Measurements from ENCODE around the gene VPS13D.
"Not testable (repeated sequence)": the region's sequence is repeated elsewhere in the genome, so short reads cannot be mapped to it uniquely, and the experiment has no call there.

VPS13D gene

GRCh38 chr1:12380326-12381249 is 150.8 kb downstream of the VPS13D start:
- no peak for DNase-seq

DNA sequence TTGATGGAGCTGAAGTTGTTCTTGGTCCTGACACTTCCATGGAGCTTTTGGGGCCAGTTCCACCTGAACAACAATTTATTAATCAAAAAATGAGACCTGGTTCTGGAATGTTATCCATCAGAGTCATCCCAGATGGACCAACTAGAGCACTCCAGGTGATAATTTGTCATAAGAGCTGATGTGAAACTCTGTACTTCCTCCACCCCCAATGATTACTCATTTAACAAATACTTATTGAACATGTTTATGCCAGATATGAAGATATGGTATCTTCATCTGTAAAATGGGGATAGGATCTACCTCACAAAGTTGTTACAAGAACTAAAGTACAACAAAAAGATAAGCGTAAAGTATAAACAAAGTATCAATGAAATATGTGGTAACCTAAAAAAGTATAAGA is 153.2 kb downstream of the VPS13D start:
- DNase-seq: no peak

DNA sequence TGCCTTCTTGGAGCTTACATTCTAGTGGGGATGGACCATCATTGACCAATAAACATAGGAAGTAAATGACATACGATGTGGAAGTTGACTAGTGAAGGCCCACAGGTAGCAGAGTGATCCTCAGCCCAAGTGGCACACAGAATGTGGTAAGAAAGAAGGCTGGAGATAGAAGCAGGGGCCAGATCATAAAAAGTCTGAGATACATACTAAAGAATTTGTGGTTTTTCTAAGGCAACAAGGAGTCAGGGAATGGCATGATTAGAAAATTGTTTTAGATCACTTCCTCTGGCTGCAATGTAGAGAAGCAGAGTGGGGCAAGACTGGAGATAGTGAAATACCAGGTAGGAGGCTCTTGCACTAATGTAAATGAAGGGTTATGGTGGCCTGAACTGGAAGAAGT is 154.0 kb downstream of the VPS13D start:
- no peak for DNase-seq

DNA sequence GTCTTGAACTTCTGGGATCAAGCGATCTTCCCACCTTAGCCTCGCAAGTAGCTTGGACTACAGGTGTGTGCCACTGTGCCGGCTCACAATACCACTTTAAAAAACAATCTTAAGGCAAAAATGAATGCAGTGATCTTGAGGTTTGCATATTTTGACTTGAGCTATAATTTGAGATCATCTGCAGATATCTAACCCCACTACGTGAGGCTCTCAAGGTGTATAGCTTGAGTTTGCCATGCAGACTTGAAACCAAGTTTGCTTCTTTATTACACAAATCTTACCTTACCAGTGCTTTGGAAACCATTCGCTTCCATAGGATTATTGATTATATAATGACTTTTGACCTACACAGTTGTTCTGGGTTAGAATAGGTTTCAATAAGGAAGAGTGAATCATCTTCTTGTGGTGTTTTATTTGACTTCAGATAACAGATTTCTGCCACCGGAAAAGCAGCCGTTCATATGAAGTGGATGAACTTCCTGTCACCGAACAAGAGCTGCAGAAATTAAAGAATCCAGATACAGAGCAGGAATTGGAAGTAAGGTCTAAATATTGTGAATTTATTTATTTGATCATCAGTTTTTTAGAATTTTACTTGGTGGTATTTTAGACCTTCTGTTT is 155.1 kb downstream of the VPS13D start:
- DNase-seq: no peak

DNA sequence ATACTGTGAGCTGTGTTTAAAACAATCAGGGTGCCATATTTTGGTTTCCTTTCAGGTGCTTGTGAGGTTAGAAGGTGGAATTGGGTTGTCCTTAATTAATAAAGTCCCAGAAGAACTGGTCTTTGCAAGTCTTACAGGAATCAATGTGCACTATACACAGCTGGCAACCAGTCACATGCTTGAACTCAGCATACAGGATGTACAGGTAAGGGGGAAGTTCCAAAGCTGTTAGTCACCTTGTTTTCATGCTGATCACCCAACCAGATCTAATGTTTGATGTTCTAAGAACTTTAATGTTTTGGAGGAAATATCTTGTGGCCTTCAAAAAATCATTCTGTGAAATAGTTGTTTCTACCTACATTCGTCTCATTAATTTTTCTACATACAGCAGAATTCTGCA is 156.3 kb downstream of the VPS13D start:
- DNase-seq: no peak

DNA sequence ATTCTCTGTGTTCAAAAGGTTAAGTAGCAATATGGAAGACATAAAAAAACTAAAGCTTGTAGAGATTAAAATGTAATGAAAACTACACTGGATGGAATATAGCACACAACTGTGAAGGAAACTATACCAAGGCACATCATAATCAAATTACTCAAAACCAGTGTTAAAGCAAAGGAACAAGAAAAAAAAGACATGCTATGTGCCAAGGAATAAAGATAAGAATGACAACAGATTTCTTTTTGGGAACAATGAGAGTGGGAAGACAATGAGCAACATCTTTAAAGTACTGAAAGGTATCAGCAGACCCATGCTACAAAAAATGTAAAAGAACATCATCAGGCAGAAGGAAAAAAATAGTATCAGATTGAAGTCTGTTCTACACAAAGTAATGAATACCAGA is 157.8 kb downstream of the VPS13D start:
- no peak for DNase-seq

- DNase-seq: not testable (repeated sequence)
Measured at GRCh38 chr1:12390296-12390695, 160.5 kb downstream of the VPS13D start.

- DNase-seq: no peak
Measured at GRCh38 chr1:12397462-12398450, 167.9 kb downstream of the VPS13D start.

DNA sequence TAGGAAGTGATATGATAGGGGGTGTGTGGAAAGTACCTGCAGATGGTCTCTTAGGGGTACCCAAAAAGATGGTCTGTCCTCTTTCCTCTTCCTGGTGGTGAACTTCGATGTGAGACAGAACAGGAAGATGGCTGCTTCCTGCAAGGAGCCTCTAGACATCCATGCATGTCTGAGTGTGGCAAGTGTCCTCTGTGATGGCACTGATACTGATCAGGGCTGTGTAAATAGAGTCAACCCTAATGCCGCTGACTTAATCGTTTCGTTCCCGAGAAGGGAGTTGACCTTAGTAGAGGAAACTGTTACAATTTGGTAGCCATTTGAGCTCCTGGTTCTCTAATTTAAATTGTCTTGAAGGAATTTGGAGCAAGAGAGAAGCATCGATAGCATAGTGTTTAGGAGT is 168.6 kb downstream of the VPS13D start:
- no peak for DNase-seq

- DNase-seq: no peak
Measured at GRCh38 chr1:12400027-12400693, 170.3 kb downstream of the VPS13D start.

DNA sequence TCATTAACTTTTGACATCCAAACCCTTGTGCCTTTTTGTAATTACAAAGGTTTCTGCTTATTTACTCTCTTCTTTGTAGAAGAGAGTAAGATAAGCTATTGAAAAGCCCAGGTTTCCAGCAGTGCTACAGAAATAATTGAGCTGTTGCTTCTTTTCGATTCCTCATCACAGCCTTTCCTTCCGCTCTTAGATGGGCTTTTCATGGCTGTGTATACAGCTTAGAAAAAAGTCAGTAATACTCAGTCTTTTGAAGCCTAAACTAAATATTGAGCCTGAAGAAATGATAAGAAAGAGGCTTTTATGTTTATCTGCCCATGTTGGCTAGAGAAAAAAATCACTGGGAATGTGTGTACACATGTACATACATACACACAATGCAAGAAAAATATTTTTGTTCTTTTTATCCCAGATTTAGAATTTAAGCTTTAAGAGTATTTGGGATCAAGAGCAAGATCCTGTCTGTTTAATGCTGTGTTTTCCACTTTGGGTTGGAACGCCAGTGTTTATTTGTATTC is 172.4 kb downstream of the VPS13D start:
- DNase-seq: no peak

GRCh38 chr1:12402842-12403241 is 173.0 kb downstream of the VPS13D start:
- DNase-seq: no peak

GRCh38 chr1:12404918-12405317 is 175.1 kb downstream of the VPS13D start:
- DNase-seq: no peak

DNA sequence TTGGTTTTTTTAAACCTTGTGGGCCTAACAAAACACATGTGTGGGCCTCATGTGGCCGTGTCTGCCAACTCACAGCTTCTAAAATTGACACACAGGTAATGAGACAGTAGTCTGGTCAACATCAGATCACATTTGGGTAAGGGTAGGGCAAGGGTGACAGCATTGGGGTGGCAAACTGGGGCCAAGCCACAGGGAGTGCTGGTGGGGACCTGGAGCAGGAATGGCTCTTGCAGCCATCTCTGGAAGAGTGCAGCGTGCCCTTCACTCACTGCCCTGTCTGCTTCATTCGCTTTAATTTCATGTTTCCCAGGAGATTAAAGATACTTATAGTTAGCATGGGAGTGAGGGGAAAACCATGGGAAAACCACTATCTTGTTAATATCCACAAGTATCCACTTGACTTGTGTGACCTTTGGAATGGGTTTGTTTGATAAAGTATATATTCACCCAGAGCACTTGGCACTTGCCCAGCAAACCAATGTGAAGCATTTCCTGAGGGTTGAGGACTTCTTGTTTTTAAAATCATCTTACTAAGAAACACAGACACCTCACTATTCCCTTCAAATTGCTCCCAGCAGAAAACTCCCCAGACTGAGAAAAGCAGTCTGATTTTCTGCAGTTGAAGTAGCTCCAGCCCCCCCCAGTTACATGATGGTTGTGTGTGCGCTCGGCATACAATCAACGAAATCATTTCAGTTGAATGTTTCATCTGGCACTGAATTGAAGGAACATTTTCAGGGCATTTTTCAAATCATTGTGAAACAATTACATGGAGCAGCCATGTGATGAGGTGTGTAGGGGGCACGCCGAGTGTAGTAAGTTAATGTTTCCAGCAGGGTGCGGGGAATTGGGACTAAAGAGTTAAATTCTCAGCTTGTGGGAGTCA is 175.7 kb downstream of the VPS13D start:
- DNase-seq: no peak

GRCh38 chr1:12406211-12407021 is 176.6 kb downstream of the VPS13D start:
- no peak for DNase-seq

GRCh38 chr1:12407050-12407961 is 177.5 kb downstream of the VPS13D start:
- DNase-seq: no peak

- no peak for DNase-seq
Measured at GRCh38 chr1:12407962-12408454, 178.2 kb downstream of the VPS13D start.

GRCh38 chr1:12408662-12409061 is 178.8 kb downstream of the VPS13D start:
- no peak for DNase-seq

DNA sequence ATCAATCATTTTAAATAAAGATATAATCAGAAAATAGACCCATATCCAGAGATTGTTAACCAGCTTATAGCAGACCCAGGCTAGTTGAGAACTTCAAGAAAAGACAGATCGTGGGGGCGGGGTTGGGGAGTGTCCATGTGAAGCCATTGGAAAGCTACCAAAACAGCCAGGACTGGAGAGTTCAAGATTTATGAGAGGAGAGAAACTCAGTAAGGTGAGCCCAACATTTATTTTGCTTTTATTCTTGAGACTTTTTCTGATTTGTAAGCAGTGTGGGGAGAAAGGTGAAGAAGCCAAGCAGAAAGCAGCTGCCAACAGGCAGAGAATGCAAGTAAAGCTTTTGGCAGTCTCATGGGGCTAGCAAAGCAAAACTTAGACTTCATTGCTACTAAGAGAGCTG is 179.9 kb downstream of the VPS13D start:
- DNase-seq: no peak

Data from activated CD8-positive, alpha-beta memory T cell treated with anti-CD3 and anti-CD28 coated beads, Interleukin-2, amount 50 U/mL, for 4 hours (primary cell).